Right ventricle myocardium superior (tissue), 1 donor: Measurements from ENCODE around the gene DLG1. TPM values are rescaled to one million over a fixed set of nuclear protein-coding genes. Genes with fewer than 3 reads are reported as not detected.
A peak's percentile ranks its signal among the peaks of the same experiment; 100 is the strongest.

Experiments
- ATAC-seq: fragments of 200-7000 bp; cut with Tn5 transposase; one replicate; pipeline ENCODE4 v1.9.1; 2020; ENCODE audit warnings: mild to moderate bottlenecking; ENCODE audit not compliant: poor library complexity
- DNase-seq: peaks from one replicate; pipeline ENCODE4 v3.0.0-alpha.2; 2020
- intact Hi-C: fragments of 100-400 bp; cut with DNase I; formaldehyde crosslinking; loops from one replicate; pipeline ENCODE4 v1.11.2; 2022
- microRNA-seq: library from miRNA; unstranded; fragments of <30 nt; microRNA quantifications from one replicate; pipeline ENCODE4 v1.2.0, GENCODE V29; 2020
- total RNA-seq: library from RNA; stranded (reverse); fragmentation: NEBNext Ultra II Directional; extraction: Animal tissue kit (Norgen Biotek cat#: 25700); gene quantifications from one replicate; pipeline ENCODE4 v1.2.1, GENCODE V29; 2021
- donor health status: DM: no; HTN: yes; CAD: no; lungs with severe emphysema.

DLG1 gene
- total RNA-seq, 1 donor from 2014 or later = 40.7 TPM

GRCh38 chr3:197002701-197003454, 295.5 kb downstream of the DLG1 start:
- peak; percentile 85 for DNase-seq
- intact Hi-C loops = loop anchor here (5.0 kb wide), 1 partner anchor 184 kb away; no protein-coding TSS in a partner anchor
- ATAC-seq = peak; percentile 94

GRCh38 chr3:197001972-197002700, 296.3 kb downstream of the DLG1 start:
- intact Hi-C loops = loop anchor here (5.0 kb wide), 1 partner anchor 185 kb away; no protein-coding TSS in a partner anchor
- ATAC-seq (peak; percentile 38), DNase-seq (peak; percentile 43)

- ATAC-seq (no peak), DNase-seq (peak; percentile 39)
- intact Hi-C loops = loop anchor here (5.0 kb wide), 1 partner anchor 186 kb away; no protein-coding TSS in a partner anchor
Measured at GRCh38 chr3:197001106-197001971, 297.1 kb downstream of the DLG1 start.

- peak; percentile 17 for DNase-seq
- intact Hi-C loops = loop anchor here (5.0 kb wide), 1 partner anchor 187 kb away; no protein-coding TSS in a partner anchor
- ATAC-seq = no peak
Measured at GRCh38 chr3:197000211-197000610, 298.2 kb downstream of the DLG1 start.

GRCh38 chr3:196998966-196999760, 299.2 kb downstream of the DLG1 start:
- intact Hi-C loops = no loop called here
- peak; percentile 27 for DNase-seq

GRCh38 chr3:196997311-196997710, 301.1 kb downstream of the DLG1 start:
- DNase-seq (peak; percentile 11), ATAC-seq (no peak)
- intact Hi-C loops = no loop called here

More at GRCh38 chr3:196998966-196999760, 299.2 kb downstream of the DLG1 start:
- no peak for ATAC-seq

GRCh38 chr3:196996454-196997265, 301.8 kb downstream of the DLG1 start:
- no peak for DNase-seq
- ATAC-seq = no peak
- intact Hi-C loops = no loop called here

- no peak for DNase-seq
- no peak for ATAC-seq
- intact Hi-C loops = no loop called here
Measured at GRCh38 chr3:196995646-196996355, 302.6 kb downstream of the DLG1 start.

GRCh38 chr3:196995027-196995426, 303.4 kb downstream of the DLG1 start:
- ATAC-seq (no peak), DNase-seq (peak; percentile 8)
- intact Hi-C loops = no loop called here

GRCh38 chr3:196994056-196994455, 304.4 kb downstream of the DLG1 start:
- no peak for DNase-seq
- intact Hi-C loops = no loop called here

More at GRCh38 chr3:196994056-196994455, 304.4 kb downstream of the DLG1 start:
- no peak for ATAC-seq

Small RNAs within 50 kb of the gene (microRNA-seq; reads per million reads assigned to microRNA genes)
- gene MIR4797 = not detected
